Neural progenitor cell (in vitro differentiated cells): Measurements from ENCODE around the gene SLC34A1. TPM values are rescaled to one million over a fixed set of nuclear protein-coding genes. Genes with fewer than 3 reads are reported as not detected.

Experiments
- DNase-seq: peaks from one replicate; pipeline ENCODE4 v3.0.0-alpha.2; 2016; ENCODE audit warnings: low spot score
- H2AFZ ChIP-seq: fragments of 200-600 bp; sonication (generic); replicated peaks from 2 replicates; pipeline ENCODE4 v1.6.1; 2016; ENCODE audit warnings: antibody characterized with exemption
- H3F3A ChIP-seq: fragments of 200-600 bp; sonication (generic); 2 replicates; pipeline ENCODE4 v1.6.1; 2016; ENCODE audit warnings: antibody characterized with exemption, low read depth
- H3K27ac ChIP-seq: fragments of 200-600 bp; sonication (generic); 2 replicates; pipeline ENCODE4 v1.5.1; 2016; ENCODE audit warnings: mild to moderate bottlenecking
- H3K27me3 ChIP-seq: fragments of 200-600 bp; sonication (generic); 2 replicates; pipeline ENCODE4 v1.6.1; 2016; ENCODE audit warnings: mild to moderate bottlenecking, moderate library complexity
- H3K36me3 ChIP-seq: fragments of 200-600 bp; sonication (generic); 2 replicates; pipeline ENCODE4 v1.5.1; 2016
- H3K4me1 ChIP-seq: fragments of 200-600 bp; sonication (generic); 2 replicates; pipeline ENCODE4 v1.6.1; 2016; ENCODE audit warnings: mixed run types
- H3K4me2 ChIP-seq: fragments of 200-600 bp; sonication (generic); 2 replicates; pipeline ENCODE4 v1.6.1; 2016
- H3K4me3 ChIP-seq: fragments of 200-600 bp; sonication (generic); 2 replicates; pipeline ENCODE4 v1.5.1; 2016
- H3K79me2 ChIP-seq: fragments of 200-600 bp; sonication (generic); 2 replicates; pipeline ENCODE4 v1.6.1; 2016; ENCODE audit warnings: low read depth
- H3K9ac ChIP-seq: fragments of 200-600 bp; sonication (generic); 2 replicates; pipeline ENCODE4 v1.6.1; 2016
- H3K9me3 ChIP-seq: fragments of 200-600 bp; sonication (generic); 2 replicates; pipeline ENCODE4 v1.5.1; 2016; ENCODE audit warnings: low read depth
- H4K20me1 ChIP-seq: fragments of 200-600 bp; sonication (generic); 2 replicates; pipeline ENCODE4 v1.6.1; 2016; ENCODE audit warnings: low read depth
- H3K27ac Mint-ChIP-seq: 3 replicates; pipeline ENCODE4 v1.8.0; 2021; ENCODE audit warnings: mixed read lengths
- H3K27me3 Mint-ChIP-seq: 2 replicates; pipeline ENCODE4 v1.8.0; 2022; ENCODE audit warnings: low read depth, mild to moderate bottlenecking, inconsistent platforms, moderate library complexity, mixed read lengths; ENCODE audit not compliant: insufficient read depth
- H3K36me3 Mint-ChIP-seq: 3 replicates; pipeline ENCODE4 v1.8.0; 2021; ENCODE audit warnings: mixed read lengths
- H3K4me1 Mint-ChIP-seq: 3 replicates; pipeline ENCODE4 v1.8.0; 2021; ENCODE audit warnings: mixed read lengths
- H3K4me3 Mint-ChIP-seq: 3 replicates; pipeline ENCODE4 v1.8.0; 2021; ENCODE audit warnings: mild to moderate bottlenecking, moderate library complexity, mixed read lengths
- H3K9me3 Mint-ChIP-seq: 3 replicates; pipeline ENCODE4 v1.8.0; 2020; ENCODE audit warnings: mixed read lengths
- EZH2 ChIP-seq: fragments of 200-600 bp; sonication (generic); IDR thresholded peaks from 2 replicates; pipeline ENCODE4 v1.6.1; 2017; ENCODE audit warnings: antibody characterized with exemption, mild to moderate bottlenecking, moderate library complexity
- EZH2phosphoT487 ChIP-seq: fragments of 200-600 bp; sonication (generic); IDR thresholded peaks from 2 replicates; pipeline ENCODE4 v1.6.1; 2017; ENCODE audit warnings: antibody characterized with exemption
- total RNA-seq: library from RNA; depleted of rRNA; stranded (reverse); fragments of >200 nt; gene quantifications from 2 replicates; pipeline ENCODE4 v1.2.3, GENCODE V29; 2015; ENCODE audit warnings: low replicate concordance
- TF ChIP-seq, protein P1 (sequence below): fragments of 200-600 bp; sonication (generic); IDR thresholded peaks from 2 replicates; pipeline ENCODE4 v1.5.1; 2017; ENCODE audit warnings: antibody characterized with exemption, mild to moderate bottlenecking

The SLC34A1 gene
- total RNA-seq, 1 donor from 2014 or later: not detected

DNA sequence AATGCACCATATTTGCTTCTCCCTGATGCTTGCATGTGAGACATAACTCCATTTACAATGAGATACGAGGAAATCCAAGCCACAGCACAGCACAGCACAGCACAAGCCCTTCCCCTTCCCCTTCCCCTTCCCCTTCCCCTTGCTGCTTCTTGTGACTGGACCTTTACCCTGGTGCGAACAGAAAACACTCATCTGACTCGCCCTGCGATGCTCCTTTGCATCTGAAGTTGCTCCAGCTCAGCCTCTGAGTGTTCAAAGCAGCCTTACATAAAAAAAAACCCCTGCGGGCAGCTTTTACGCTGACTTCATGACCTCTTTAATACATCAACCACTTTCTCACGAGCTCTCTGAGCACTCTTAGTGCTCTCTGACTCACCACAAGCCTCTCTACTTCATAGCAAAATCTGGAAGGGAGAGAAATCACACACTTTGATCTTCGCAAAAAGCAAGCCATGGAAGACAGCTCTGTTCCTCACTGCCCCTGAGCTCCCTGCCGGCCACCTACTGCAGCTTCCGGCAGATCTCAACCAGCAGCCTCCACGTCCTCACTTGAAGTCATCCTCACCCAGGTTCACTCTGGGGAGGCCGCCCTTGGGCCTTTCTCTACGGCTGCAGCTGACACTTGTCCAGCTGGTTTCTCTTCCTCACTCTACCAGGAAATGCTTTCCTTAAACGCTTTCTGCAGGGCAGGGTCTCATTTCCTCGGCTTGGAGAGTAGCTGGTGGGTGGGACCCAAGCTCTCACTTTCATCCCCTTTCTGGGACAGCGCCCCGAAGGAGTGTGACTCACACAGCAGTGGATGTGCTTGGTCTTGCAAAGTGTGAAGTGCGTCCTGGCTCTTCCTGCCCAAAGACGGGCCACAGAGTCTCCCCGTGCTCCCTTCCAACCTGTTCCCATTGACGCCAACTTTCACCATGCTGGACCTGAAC is 5.3 kb downstream of the SLC34A1 start:
- H3K9ac ChIP-seq: no peak overlapping the region
- peaks cover 19% of the 10 kb centered on the region for H3K27me3 ChIP-seq
- no peaks in the 10 kb centered on the region for H3K9me3 ChIP-seq
- H3K9me3 Mint-ChIP-seq: no peaks in the 10 kb centered on the region
- no peaks in the 10 kb centered on the region for H3K36me3 Mint-ChIP-seq
- no peaks in the 10 kb centered on the region for H3K36me3 ChIP-seq
- H3K79me2 ChIP-seq: no peaks in the 10 kb centered on the region
- no peaks in the 10 kb centered on the region for H3K4me1 ChIP-seq
- no peak overlapping the region for H3K27ac ChIP-seq
- peaks cover 8% of the 10 kb centered on the region for H3K27me3 Mint-ChIP-seq
- TF ChIP-seq, protein P1, sequence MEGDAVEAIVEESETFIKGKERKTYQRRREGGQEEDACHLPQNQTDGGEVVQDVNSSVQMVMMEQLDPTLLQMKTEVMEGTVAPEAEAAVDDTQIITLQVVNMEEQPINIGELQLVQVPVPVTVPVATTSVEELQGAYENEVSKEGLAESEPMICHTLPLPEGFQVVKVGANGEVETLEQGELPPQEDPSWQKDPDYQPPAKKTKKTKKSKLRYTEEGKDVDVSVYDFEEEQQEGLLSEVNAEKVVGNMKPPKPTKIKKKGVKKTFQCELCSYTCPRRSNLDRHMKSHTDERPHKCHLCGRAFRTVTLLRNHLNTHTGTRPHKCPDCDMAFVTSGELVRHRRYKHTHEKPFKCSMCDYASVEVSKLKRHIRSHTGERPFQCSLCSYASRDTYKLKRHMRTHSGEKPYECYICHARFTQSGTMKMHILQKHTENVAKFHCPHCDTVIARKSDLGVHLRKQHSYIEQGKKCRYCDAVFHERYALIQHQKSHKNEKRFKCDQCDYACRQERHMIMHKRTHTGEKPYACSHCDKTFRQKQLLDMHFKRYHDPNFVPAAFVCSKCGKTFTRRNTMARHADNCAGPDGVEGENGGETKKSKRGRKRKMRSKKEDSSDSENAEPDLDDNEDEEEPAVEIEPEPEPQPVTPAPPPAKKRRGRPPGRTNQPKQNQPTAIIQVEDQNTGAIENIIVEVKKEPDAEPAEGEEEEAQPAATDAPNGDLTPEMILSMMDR: no peak
- TF ChIP-seq EZH2phosphoT487: no peak
- no peak for TF ChIP-seq EZH2
- H3K4me1 Mint-ChIP-seq: peaks cover 34% of the 10 kb centered on the region
- no peak overlapping the region for H2AFZ ChIP-seq
- peak overlapping the region; percentile 89 for H3K27ac Mint-ChIP-seq
- no peak for DNase-seq
- H3F3A ChIP-seq: no peaks in the 10 kb centered on the region
- peak overlapping the region; percentile 44 for H3K4me3 Mint-ChIP-seq
- H4K20me1 ChIP-seq: no peaks in the 10 kb centered on the region
- no peak overlapping the region for H3K4me2 ChIP-seq
- no peak overlapping the region for H3K4me3 ChIP-seq

DNA sequence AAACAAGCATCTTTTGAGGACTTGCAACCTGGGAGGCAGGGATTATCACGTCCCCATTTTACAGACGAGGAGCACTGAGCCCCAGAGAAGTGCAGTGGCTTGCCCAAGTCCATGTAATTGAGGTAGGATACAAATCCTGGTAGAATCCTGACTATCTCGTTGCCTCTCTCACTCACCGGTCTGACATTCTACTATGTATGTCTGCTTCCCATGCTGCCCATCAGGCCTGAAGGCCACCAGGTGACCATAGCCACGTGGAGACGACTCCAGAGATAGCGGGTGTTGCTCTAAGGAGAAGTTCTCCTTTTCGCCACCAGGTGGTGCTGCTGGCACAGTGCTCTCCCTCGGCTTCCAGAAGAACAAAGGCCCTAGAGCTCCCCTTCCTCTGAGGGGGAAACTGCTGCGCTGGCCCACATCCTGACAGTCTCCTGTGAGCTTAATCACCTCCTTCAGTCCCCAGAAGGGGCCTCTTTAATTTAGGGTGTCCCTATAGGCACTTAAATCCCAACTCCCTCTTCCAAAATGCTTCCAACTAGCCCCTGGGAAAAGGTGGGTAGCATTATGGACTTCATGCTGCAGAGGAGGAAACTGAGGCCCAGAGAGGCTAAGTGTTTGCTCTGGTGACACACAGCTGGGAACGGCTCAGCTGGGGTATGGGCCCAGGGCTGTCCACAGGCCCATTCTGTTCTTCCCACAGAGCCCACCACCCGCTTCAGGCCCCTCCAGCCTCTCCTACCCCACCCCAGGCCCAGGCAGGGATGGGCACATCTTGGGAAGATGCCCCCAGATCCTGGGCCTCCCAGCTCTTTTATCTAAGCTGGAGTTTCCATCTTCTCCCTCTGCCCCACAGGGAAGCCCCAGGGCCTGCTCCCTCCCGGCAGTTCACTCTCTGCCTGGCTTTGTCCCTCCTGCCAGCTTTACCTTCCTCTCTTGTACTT is 6.4 kb downstream of the SLC34A1 start:
- H2AFZ ChIP-seq: peak overlapping the region; percentile 86
- Mint-ChIP-seq H3K4me3 (peak overlapping the region; percentile 44), H3K4me1 (peaks cover 34% of the 10 kb centered on the region), H3K36me3 (no peaks in the 10 kb centered on the region), H3K27ac (peak overlapping the region; percentile 83), H3K9me3 (no peaks in the 10 kb centered on the region), H3K27me3 (peaks cover 3% of the 10 kb centered on the region)
- H3K9me3 ChIP-seq: no peaks in the 10 kb centered on the region
- H3K4me1 ChIP-seq: no peaks in the 10 kb centered on the region
- no peaks in the 10 kb centered on the region for H3K79me2 ChIP-seq
- H3K27ac ChIP-seq: no peak overlapping the region
- peaks cover 19% of the 10 kb centered on the region for H3K27me3 ChIP-seq
- H3K36me3 ChIP-seq: no peaks in the 10 kb centered on the region
- TF ChIP-seq EZH2phosphoT487: no peak
- TF ChIP-seq, protein P1: peak; percentile 95
- no peak overlapping the region for H3K9ac ChIP-seq
- H3K4me3 ChIP-seq: no peak overlapping the region
- H3F3A ChIP-seq: no peaks in the 10 kb centered on the region
- no peak overlapping the region for H3K4me2 ChIP-seq
- no peaks in the 10 kb centered on the region for H4K20me1 ChIP-seq
- peak; percentile 91 for DNase-seq

DNA sequence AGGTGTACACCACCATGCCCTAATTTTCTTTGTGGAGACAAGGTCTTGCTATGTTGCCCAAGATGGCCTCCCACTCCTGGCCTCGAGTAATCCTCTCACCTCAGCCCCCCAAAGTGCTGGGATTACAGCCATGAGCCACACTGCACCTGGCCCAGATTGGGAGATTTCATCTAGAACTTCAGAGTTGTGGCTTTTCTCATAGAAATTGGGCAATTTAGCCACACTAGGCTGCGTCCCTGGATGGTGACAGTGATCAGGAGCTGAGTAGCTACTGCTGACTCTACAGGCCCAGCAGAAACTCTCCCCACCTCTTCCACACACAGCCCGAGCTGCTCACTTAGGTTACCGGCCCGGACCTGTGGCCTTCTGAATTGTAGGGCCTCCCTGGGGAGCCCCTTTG is 8.5 kb downstream of the SLC34A1 start:
- Histone ChIP-seq H3K9me3 (no peaks in the 10 kb centered on the region), H3K9ac (no peak overlapping the region), H3F3A (no peaks in the 10 kb centered on the region), H3K4me1 (no peaks in the 10 kb centered on the region), H2AFZ (no peak overlapping the region), H3K27ac (no peak overlapping the region), H3K4me3 (no peak overlapping the region), H3K4me2 (no peak overlapping the region), H3K36me3 (no peaks in the 10 kb centered on the region), H3K79me2 (no peaks in the 10 kb centered on the region), H4K20me1 (no peaks in the 10 kb centered on the region), H3K27me3 (peaks cover 26% of the 10 kb centered on the region)
- H3K27me3 Mint-ChIP-seq: peaks cover 3% of the 10 kb centered on the region
- TF ChIP-seq EZH2phosphoT487 (no peak), EZH2 (no peak)
- TF ChIP-seq, protein P1: no peak
- DNase-seq: no peak
- no peak overlapping the region for H3K4me3 Mint-ChIP-seq
- no peaks in the 10 kb centered on the region for H3K9me3 Mint-ChIP-seq
- peaks cover 34% of the 10 kb centered on the region for H3K4me1 Mint-ChIP-seq
- no peaks in the 10 kb centered on the region for H3K36me3 Mint-ChIP-seq
- no peak overlapping the region for H3K27ac Mint-ChIP-seq
